Measurements from ENCODE around the gene ZCCHC14. TPM values are rescaled to one million over a fixed set of nuclear protein-coding genes. Genes with fewer than 3 reads are reported as not detected.

Gene ZCCHC14
- total RNA-seq = 12.2 and 13.7 TPM in 2 replicates

DNA sequence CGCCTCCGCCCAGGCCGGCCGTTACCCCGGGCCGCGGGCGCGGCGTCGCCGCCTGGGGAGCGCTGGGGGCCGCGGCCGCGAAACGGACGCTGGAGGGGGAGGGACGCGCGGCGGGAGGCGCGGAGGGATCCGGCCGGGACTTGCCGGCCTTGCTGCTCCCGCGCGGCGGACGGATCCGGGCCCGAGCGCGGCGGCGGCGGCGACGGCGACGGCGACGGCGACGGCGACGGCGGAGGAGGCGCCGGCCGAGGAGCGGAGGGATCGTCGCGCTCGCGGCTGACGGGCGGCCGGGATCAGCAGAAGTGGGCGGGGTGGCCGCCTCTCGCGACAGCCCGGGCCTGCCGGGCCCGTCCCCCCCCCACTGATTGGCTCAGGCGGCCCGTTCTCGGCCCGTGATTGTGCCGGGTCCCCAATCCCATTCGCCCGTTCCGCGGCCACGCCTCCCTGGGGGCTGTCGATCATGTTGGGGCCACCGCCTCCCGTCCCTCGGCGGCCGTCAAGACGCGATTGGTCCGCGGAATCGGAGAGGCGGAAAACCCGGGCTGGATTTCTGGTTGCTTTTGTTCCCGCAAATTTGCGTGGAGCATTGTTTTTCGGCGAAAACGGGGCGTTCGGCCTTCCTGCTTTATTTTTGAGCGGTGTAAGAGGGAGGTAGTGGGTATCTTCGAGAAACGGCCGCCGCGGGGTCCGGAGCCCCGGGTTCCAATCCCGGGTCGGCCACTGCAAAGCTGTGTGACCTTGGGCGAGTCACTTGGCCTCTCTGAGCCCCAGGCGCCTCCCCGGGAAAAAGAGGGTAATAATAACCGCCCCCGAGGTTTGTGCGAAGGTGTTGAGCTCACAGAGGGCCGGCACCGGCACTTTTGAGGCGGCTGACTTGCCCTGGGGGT is at the start of gene ZCCHC14:
TSS of gene ZCCHC14 (minus strand) at position 304 of the 887 bp plus-strand sequence. CDS start 786 bp downstream, outside the sequence.

GRCh38 chr16:87391950-87392820 is 100.6 kb downstream of the ZCCHC14 start, which contains the start of gene MAP1LC3B:
TSS of gene MAP1LC3B (plus strand) at chr16:87392336. CDS start at chr16:87392428, 92 bp downstream.

GRCh38 chr16:87383505-87384161 is 109.2 kb downstream of the ZCCHC14 start, which contains the start of gene FBXO31:
TSS of gene FBXO31 (minus strand) at chr16:87383776. CDS start at chr16:87383744, 32 bp downstream.

Other genes with a start within 250 kb of the ZCCHC14 start
- gene C16orf95, start 175.6 kb downstream of the ZCCHC14 start, total RNA-seq = 3.9 and 4.0 TPM in 2 replicates
- 27.1 and 31.4 TPM in 2 replicates for gene FBXO31, start 109.2 kb downstream of the ZCCHC14 start, total RNA-seq
- 36.6 and 46.9 TPM in 2 replicates for gene MAP1LC3B, start 100.7 kb downstream of the ZCCHC14 start, total RNA-seq
- 0.48 and 0.65 TPM in 2 replicates for gene JPH3, start 109.5 kb upstream of the ZCCHC14 start, total RNA-seq

Measured in vein endothelial cell (primary cell).